ENCODE data around the gene GALNT14. TPM values are rescaled to one million over a fixed set of nuclear protein-coding genes. Genes with fewer than 3 reads are reported as not detected.

The GALNT14 gene
- total RNA-seq, 1 donor from 2014 or later = 14.4 TPM

DNA sequence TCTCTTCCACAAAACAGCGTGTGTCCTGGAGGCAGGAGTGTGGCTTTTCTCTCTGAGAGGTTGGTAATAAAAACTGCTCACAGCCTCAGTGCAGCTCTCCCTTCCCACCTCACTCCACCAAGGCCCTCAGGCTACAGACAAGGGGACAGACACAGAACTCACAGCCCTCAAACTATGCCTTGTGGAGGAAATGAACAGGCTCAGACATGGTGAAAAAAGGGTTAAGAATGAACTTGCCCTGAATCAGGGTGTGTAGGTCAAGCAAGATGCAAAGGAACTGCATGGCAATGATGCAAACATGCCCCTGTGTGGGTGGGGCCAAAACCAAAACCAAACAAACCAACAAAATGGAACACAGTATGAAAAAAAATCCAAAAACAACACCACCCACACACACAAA is 125.8 kb downstream of the GALNT14 start:
- Mint-ChIP-seq H3K9me3 (ENCODE audit: unreplicated experiment) (peaks cover 2% of the 10 kb centered on the region), H3K4me1 (ENCODE audit: low read depth, unreplicated experiment) (peaks cover 13% of the 10 kb centered on the region), H3K36me3 (ENCODE audit: unreplicated experiment) (peaks cover 10% of the 10 kb centered on the region), H3K27me3 (ENCODE audit: unreplicated experiment) (peaks cover 3% of the 10 kb centered on the region), H3K27ac (ENCODE audit: unreplicated experiment) (no peak overlapping the region), H3K4me3 (ENCODE audit: unreplicated experiment) (no peak overlapping the region)
- DNase-seq = no peak
- TF ChIP-seq, protein P1, sequence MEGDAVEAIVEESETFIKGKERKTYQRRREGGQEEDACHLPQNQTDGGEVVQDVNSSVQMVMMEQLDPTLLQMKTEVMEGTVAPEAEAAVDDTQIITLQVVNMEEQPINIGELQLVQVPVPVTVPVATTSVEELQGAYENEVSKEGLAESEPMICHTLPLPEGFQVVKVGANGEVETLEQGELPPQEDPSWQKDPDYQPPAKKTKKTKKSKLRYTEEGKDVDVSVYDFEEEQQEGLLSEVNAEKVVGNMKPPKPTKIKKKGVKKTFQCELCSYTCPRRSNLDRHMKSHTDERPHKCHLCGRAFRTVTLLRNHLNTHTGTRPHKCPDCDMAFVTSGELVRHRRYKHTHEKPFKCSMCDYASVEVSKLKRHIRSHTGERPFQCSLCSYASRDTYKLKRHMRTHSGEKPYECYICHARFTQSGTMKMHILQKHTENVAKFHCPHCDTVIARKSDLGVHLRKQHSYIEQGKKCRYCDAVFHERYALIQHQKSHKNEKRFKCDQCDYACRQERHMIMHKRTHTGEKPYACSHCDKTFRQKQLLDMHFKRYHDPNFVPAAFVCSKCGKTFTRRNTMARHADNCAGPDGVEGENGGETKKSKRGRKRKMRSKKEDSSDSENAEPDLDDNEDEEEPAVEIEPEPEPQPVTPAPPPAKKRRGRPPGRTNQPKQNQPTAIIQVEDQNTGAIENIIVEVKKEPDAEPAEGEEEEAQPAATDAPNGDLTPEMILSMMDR (IDR thresholded peaks at IDR 0.05; ENCODE audit: partially characterized antibody, unreplicated experiment) = no peak

DNA sequence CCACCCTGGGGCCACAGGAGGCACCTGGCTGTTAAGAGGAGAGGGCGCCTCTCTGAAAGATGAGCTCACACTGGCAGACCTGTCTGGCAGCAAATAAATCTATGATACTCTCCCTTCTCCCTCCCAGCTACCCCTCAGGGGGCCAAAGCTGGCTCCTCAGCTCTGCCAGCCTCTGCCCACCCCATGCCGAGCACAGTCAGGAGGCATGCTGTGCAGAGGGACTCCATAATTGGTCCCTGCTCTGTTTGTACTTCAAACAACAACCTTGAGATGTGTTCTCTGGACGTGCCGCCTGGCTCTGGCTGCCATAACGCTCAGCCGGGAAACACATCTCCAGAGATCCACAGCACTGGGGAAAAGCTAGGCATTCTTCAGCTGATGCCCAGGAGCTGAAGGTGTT is 126.7 kb downstream of the GALNT14 start:
- Mint-ChIP-seq H3K9me3 (ENCODE audit: unreplicated experiment) (peaks cover 2% of the 10 kb centered on the region), H3K27me3 (ENCODE audit: unreplicated experiment) (peaks cover 3% of the 10 kb centered on the region), H3K36me3 (ENCODE audit: unreplicated experiment) (peaks cover 10% of the 10 kb centered on the region), H3K27ac (ENCODE audit: unreplicated experiment) (no peak overlapping the region), H3K4me1 (ENCODE audit: low read depth, unreplicated experiment) (peaks cover 18% of the 10 kb centered on the region), H3K4me3 (ENCODE audit: unreplicated experiment) (no peak overlapping the region)
- TF ChIP-seq, protein P1 (IDR thresholded peaks at IDR 0.05; ENCODE audit: partially characterized antibody, unreplicated experiment) = no peak
- no peak for DNase-seq

DNA sequence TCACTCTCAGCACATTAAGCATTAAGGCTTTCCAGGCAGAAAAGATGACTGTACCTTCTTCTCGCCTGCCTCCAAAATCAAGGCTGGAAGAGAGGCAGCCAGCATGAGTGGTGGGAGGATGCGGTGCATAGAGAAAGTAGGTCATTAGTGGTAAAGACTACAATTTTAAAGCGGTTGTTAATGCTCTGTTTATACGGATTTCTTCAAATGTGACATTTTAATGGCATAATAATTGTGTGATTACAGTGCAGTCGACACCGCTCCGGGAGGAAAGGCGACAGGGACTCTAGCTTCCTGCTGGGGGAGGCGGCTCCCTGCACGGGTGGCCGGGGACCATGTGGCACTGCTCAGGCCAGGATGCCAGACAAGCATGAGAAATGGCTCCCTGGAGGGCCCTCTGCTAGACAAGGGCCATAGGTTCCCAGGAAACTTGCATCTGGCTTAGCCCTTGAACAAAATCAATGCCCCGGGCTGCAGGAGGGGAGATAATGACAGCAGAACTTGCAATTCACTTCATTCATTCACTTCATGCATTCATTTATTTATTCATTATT is 129.6 kb downstream of the GALNT14 start:
- Mint-ChIP-seq H3K36me3 (ENCODE audit: unreplicated experiment) (peaks cover 6% of the 10 kb centered on the region), H3K4me3 (ENCODE audit: unreplicated experiment) (no peak overlapping the region), H3K4me1 (ENCODE audit: low read depth, unreplicated experiment) (peaks cover 18% of the 10 kb centered on the region), H3K9me3 (ENCODE audit: unreplicated experiment) (peaks cover 2% of the 10 kb centered on the region), H3K27ac (ENCODE audit: unreplicated experiment) (no peak overlapping the region), H3K27me3 (ENCODE audit: unreplicated experiment) (peaks cover 3% of the 10 kb centered on the region)
- DNase-seq = peak; percentile 56
- TF ChIP-seq, protein P1 (IDR thresholded peaks at IDR 0.05; ENCODE audit: partially characterized antibody, unreplicated experiment) = no peak

DNA sequence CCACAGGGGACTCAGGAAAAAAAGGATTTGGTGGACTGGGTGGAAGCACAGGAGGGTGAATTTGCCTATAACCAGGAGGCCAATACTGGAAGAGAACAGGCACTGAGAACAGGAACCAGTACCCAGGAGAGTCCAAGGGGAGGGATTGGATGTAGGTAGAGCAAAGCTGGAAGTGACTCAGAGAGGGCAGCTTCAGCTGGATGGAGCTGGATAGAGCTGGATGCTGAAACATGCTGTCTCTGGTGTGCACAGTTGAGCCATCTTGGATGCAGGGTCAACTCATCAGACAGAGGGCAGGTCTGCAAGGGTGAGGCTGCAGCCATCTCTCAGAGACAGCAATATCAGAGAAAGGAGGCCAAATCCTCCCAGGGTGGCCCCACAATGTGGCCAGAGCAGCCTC is 134.0 kb downstream of the GALNT14 start:
- no peak overlapping the region for H3K27ac Mint-ChIP-seq (ENCODE audit: unreplicated experiment)
- peaks cover 5% of the 10 kb centered on the region for H3K9me3 Mint-ChIP-seq (ENCODE audit: unreplicated experiment)
- DNase-seq = no peak
- no peaks in the 10 kb centered on the region for H3K27me3 Mint-ChIP-seq (ENCODE audit: unreplicated experiment)
- peaks cover 15% of the 10 kb centered on the region for H3K4me1 Mint-ChIP-seq (ENCODE audit: low read depth, unreplicated experiment)
- H3K4me3 Mint-ChIP-seq (ENCODE audit: unreplicated experiment) = no peak overlapping the region
- TF ChIP-seq, protein P1 (IDR thresholded peaks at IDR 0.05; ENCODE audit: partially characterized antibody, unreplicated experiment) = no peak
- H3K36me3 Mint-ChIP-seq (ENCODE audit: unreplicated experiment) = no peaks in the 10 kb centered on the region

DNA sequence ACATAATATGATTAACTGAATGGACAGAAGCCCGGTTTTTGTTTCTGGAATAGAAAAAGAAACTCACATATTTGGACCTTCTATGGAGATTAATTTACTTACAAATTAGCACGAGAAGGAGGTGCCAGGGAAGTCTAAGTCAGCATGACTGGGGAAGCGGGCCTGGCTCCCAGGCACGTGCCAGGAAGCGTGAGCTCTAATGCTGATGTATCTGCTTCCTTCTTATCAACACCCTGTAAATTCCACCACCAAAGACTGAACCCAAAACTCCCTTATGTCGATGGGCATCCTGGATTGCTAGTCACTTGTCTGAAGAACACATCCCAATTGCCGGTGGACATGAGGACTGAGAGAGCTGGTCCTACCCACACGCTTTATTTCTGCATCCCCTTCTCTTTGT is 134.5 kb downstream of the GALNT14 start:
- Mint-ChIP-seq H3K27me3 (ENCODE audit: unreplicated experiment) (no peaks in the 10 kb centered on the region), H3K9me3 (ENCODE audit: unreplicated experiment) (peaks cover 5% of the 10 kb centered on the region), H3K27ac (ENCODE audit: unreplicated experiment) (no peak overlapping the region), H3K36me3 (ENCODE audit: unreplicated experiment) (no peaks in the 10 kb centered on the region), H3K4me3 (ENCODE audit: unreplicated experiment) (no peak overlapping the region), H3K4me1 (ENCODE audit: low read depth, unreplicated experiment) (peaks cover 13% of the 10 kb centered on the region)
- TF ChIP-seq, protein P1 (IDR thresholded peaks at IDR 0.05; ENCODE audit: partially characterized antibody, unreplicated experiment) = no peak
- DNase-seq = no peak

Measured in glutamatergic neuron (in vitro differentiated cells).